K562 (cell line): ENCODE measurements around the gene KNG1. TPM values are rescaled to one million over a fixed set of nuclear protein-coding genes. Genes with fewer than 3 reads are reported as not detected.

ENCODE experiments used
- CEBPB ChIP-seq: fragments of 450-650 bp; IDR thresholded peaks from 2 replicates; pipeline ENCODE4 v1.6.1; 2016; ENCODE audit warnings: missing genetic modification characterization, missing compliant biosample characterization
- CHCHD3 ChIP-seq: fragments of 250-450 bp; sonication (Bioruptor Pico); IDR thresholded peaks from 2 replicates; pipeline ENCODE4 v2.1.2; 2022; ENCODE audit warnings: mild to moderate bottlenecking
- CREM ChIP-seq: IDR thresholded peaks from 2 replicates; pipeline ENCODE4 v1.6.1; 2014; ENCODE audit warnings: antibody characterized with exemption, low read depth
- EGR1 ChIP-seq: fragments of 450-650 bp; conservative IDR thresholded peaks from 2 replicates; pipeline ENCODE4 v1.6.1; 2017; ENCODE audit warnings: mild to moderate bottlenecking
- ESRRA ChIP-seq: fragments of 450-650 bp; IDR thresholded peaks from 2 replicates; pipeline ENCODE4 v1.6.1; 2014; ENCODE audit warnings: low read depth, mild to moderate bottlenecking, moderate library complexity, borderline replicate concordance
- ETS1 ChIP-seq: conservative IDR thresholded peaks from 2 replicates; pipeline ENCODE4 v1.6.1; 2011; ENCODE audit warnings: low read depth, mild to moderate bottlenecking, low read length; ENCODE audit not compliant: control insufficient read depth
- FOSL1 ChIP-seq: fragments of 200-800 bp; sonication (Bioruptor generic); conservative IDR thresholded peaks from 2 replicates; pipeline ENCODE4 v1.6.1; 2016; ENCODE audit warnings: missing genetic modification characterization, missing compliant biosample characterization
- FOXK1 ChIP-seq: sonication (generic); formaldehyde crosslinking; IDR thresholded peaks from 2 replicates; pipeline ENCODE4 v1.8.0; 2022; ENCODE audit warnings: missing genetic modification reagents, mild to moderate bottlenecking, borderline replicate concordance
- GABPA ChIP-seq: fragments of 200-800 bp; sonication (Bioruptor generic); conservative IDR thresholded peaks from 2 replicates; pipeline ENCODE4 v1.6.1; 2016; ENCODE audit warnings: low read depth, missing genetic modification characterization, missing compliant biosample characterization
- HINFP ChIP-seq: fragments of 450-650 bp; conservative IDR thresholded peaks from 2 replicates; pipeline ENCODE4 v1.6.1; 2016; ENCODE audit warnings: missing genetic modification characterization, low read depth, mild to moderate bottlenecking, control low read depth, missing compliant biosample characterization
- KLF10 ChIP-seq: fragments of 250-450 bp; sonication (Bioruptor Pico); IDR thresholded peaks from 2 replicates; pipeline ENCODE4 v1.6.1; 2021; ENCODE audit warnings: matching md5 sums
- NCOR1 ChIP-seq: fragments of 450-650 bp; IDR thresholded peaks from 2 replicates; pipeline ENCODE4 v1.6.1; 2016; ENCODE audit warnings: mild to moderate bottlenecking, moderate library complexity
- TCF3 ChIP-seq: sonication (generic); formaldehyde crosslinking; IDR thresholded peaks from 2 replicates; pipeline ENCODE4 v1.4.0; 2020; ENCODE audit warnings: mild to moderate bottlenecking, missing genetic modification reagents
- U2AF2 ChIP-seq: fragments of 200-400 bp; formaldehyde crosslinking; optimal IDR thresholded peaks from 2 replicates; pipeline ENCODE3; 2017; ENCODE audit warnings: low read depth, mild to moderate bottlenecking, low read length
- WHSC1 ChIP-seq: IDR thresholded peaks from one replicate; pipeline ENCODE4 v1.6.1; 2012; ENCODE audit warnings: low read length, control low read depth, inconsistent platforms
- ZBTB33 ChIP-seq: sonication (generic); formaldehyde crosslinking; IDR thresholded peaks from 2 replicates; pipeline ENCODE4 v1.8.1; 2023; ENCODE audit warnings: mild to moderate bottlenecking, missing genetic modification reagents
- ZNF23 ChIP-seq: fragments of 250-450 bp; sonication (Bioruptor Pico); IDR thresholded peaks from 2 replicates; pipeline ENCODE4 v1.4.0; 2020; ENCODE audit warnings: mild to moderate bottlenecking
- ZNF324 ChIP-seq: fragments of 250-450 bp; sonication (Bioruptor Pico); IDR thresholded peaks from 2 replicates; pipeline ENCODE4 v1.4.0; 2020; ENCODE audit warnings: mild to moderate bottlenecking
- ZZZ3 ChIP-seq: fragments of 450-650 bp; IDR thresholded peaks from 2 replicates; pipeline ENCODE4 v1.6.1; 2016; ENCODE audit warnings: antibody characterized with exemption, mild to moderate bottlenecking, moderate library complexity
- polyA plus RNA-seq, 8 experiments: library from polyadenylated mRNA; depleted of rRNA in 4 of 8; stranded (reverse) in 5 of 8; unstranded in 3 of 8; fragments of >200 nt; fragmentation: Nextera tagmentation in 2 of 8; fragmentation: Illumina TruSeq in 1 of 8; extraction: Ambion mirVana in 2 of 8; extraction: Trizol in 1 of 8; gene quantifications; 2 replicates each; pipeline versions ENCODE4 v1.2.1 to v1.2.3, GENCODE V29; 2011 to 2014; ENCODE audit warnings: inconsistent platforms in 1 of 8, missing spikeins in 1 of 8
- total RNA-seq, 7 experiments: library from RNA; depleted of rRNA in 6 of 7; stranded (reverse); fragments of >200 nt in 6 of 7; fragmentation: Illumina TruSeq in 2 of 7; extraction: Trizol in 2 of 7; gene quantifications; 2 replicates each; pipeline versions ENCODE4 v1.2.1 to v1.2.3, GENCODE V29; 2011 to 2021; ENCODE audit warnings: low replicate concordance in 1 of 7
- TF ChIP-seq, protein P1 (sequence below): fragments of 250-450 bp; sonication (Bioruptor Pico); IDR thresholded peaks from 2 replicates; pipeline ENCODE4 v1.5.0; 2021
- TF ChIP-seq, protein P2 (sequence below): fragments of 250-450 bp; sonication (Bioruptor Pico); IDR thresholded peaks from 2 replicates; pipeline ENCODE4 v1.4.0; 2020; ENCODE audit warnings: mild to moderate bottlenecking, moderate library complexity, borderline replicate concordance

KNG1 gene
- total and polyA plus RNA-seq, 9 of the 15 experiments (the other 6 are each of a cell fraction or from before 2014, with no cell fraction given), result 0.09 TPM; not detected in 8

GRCh38 chr3:186719945-186720739, 3.0 kb downstream of the KNG1 start (continued):
- TF ChIP-seq ETS1 (no peak), FOSL1 (tag) (no peak), WHSC1 (no peak), CREM (peak; percentile 11; the same call in 1 of the 2 replicates), CHCHD3 (no peak), ESRRA (no peak), FOXK1 (CRISPR knock-in tag) (no peak), TCF3 (CRISPR knock-in tag) (peak; percentile 46), HINFP (no peak), NCOR1 (peak; percentile 43), ZZZ3 (no peak), ZBTB33 (no peak), ZNF324 (CRISPR knock-in tag) (no peak), U2AF2 (no peak), CEBPB (tag) (peak; percentile 89), EGR1 (0 out of 2 replicates have a peak, but pooled peaks have one; percentile 15), GABPA (tag) (no peak), KLF10 (no peak), ZNF23 (CRISPR knock-in tag) (no peak)
- TF ChIP-seq, protein P1, sequence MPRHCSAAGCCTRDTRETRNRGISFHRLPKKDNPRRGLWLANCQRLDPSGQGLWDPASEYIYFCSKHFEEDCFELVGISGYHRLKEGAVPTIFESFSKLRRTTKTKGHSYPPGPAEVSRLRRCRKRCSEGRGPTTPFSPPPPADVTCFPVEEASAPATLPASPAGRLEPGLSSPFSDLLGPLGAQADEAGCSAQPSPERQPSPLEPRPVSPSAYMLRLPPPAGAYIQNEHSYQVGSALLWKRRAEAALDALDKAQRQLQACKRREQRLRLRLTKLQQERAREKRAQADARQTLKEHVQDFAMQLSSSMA (CRISPR knock-in tag), result no peak
- TF ChIP-seq, protein P2, sequence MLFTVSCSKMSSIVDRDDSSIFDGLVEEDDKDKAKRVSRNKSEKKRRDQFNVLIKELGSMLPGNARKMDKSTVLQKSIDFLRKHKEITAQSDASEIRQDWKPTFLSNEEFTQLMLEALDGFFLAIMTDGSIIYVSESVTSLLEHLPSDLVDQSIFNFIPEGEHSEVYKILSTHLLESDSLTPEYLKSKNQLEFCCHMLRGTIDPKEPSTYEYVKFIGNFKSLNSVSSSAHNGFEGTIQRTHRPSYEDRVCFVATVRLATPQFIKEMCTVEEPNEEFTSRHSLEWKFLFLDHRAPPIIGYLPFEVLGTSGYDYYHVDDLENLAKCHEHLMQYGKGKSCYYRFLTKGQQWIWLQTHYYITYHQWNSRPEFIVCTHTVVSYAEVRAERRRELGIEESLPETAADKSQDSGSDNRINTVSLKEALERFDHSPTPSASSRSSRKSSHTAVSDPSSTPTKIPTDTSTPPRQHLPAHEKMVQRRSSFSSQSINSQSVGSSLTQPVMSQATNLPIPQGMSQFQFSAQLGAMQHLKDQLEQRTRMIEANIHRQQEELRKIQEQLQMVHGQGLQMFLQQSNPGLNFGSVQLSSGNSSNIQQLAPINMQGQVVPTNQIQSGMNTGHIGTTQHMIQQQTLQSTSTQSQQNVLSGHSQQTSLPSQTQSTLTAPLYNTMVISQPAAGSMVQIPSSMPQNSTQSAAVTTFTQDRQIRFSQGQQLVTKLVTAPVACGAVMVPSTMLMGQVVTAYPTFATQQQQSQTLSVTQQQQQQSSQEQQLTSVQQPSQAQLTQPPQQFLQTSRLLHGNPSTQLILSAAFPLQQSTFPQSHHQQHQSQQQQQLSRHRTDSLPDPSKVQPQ (CRISPR knock-in tag), result no peak
